Measurements from ENCODE around the gene PPP1R3C. TPM values are rescaled to one million over a fixed set of nuclear protein-coding genes. Genes with fewer than 3 reads are reported as not detected.

PPP1R3C gene
- total RNA-seq, 1 experiment from 2014 or later: 2.7 TPM

DNA sequence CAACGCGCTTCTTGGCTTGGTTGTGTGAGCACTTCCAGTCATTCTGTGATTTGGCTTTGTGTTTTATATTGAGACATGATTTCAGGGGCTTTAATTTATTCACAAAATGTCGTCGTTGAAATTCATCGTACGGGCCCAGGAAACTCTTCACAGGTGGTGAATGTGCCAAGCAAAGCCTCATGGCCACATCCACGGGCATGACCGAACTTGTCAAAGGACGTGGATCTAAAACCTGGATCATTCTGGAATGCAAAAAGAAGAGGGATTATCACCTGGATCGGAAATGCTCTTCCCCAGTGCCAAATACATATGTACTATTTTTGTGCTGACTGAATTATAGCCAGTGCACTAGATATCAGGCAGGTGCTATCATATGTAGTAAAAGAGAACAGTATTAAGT is 2.2 kb downstream of the PPP1R3C start:
- ChIA-PET POLR2A (ENCODE audit: low non-redundant PET) (no interaction called here), CTCF (no interaction called here)
- no peaks in the 10 kb centered on the region for H3K36me3 ChIP-seq (ENCODE audit: insufficient read depth, low read length, poor library complexity, severe bottlenecking)
- BruUV-seq (replicated peaks): no TSS peak
- no peak overlapping the region for H3K4me3 ChIP-seq (ENCODE audit: low read depth, low read length, poor library complexity, severe bottlenecking)
- no peak overlapping the region for H3K27ac ChIP-seq (ENCODE audit: low read depth, low read length, poor library complexity, severe bottlenecking)
- H3K27me3 ChIP-seq (replicated peaks; ENCODE audit: insufficient read depth, low read depth, low read length, poor library complexity): no peaks in the 10 kb centered on the region
- no peak for TF ChIP-seq EZH2 (IDR thresholded peaks at IDR 0.05; ENCODE audit: borderline replicate concordance, low read depth, low read length, poor library complexity, severe bottlenecking)
- no peak for TF ChIP-seq CTCF (conservative IDR thresholded peaks at IDR 0.05; ENCODE audit: low read depth, low read length)
- no peak for DNase-seq (ENCODE audit: low spot score)
- H3K9me3 ChIP-seq (ENCODE audit: low read depth, low read length, poor library complexity, severe bottlenecking): no peaks in the 10 kb centered on the region
- intact Hi-C loops (cut with micrococcal nuclease; ENCODE audit: unreplicated experiment): no loop called here
- peaks cover 7% of the 10 kb centered on the region for H3K4me1 ChIP-seq (ENCODE audit: insufficient read depth, low read length, poor library complexity, severe bottlenecking)

GRCh38 chr10:91629715-91630549 is 2.9 kb downstream of the PPP1R3C start:
- POLR2A ChIA-PET (ENCODE audit: low non-redundant PET): no interaction called here
- TF ChIP-seq EZH2 (IDR thresholded peaks at IDR 0.05; ENCODE audit: borderline replicate concordance, low read depth, low read length, poor library complexity, severe bottlenecking): no peak
- intact Hi-C loops (cut with micrococcal nuclease; ENCODE audit: unreplicated experiment): no loop called here
- Histone ChIP-seq H3K36me3 (ENCODE audit: insufficient read depth, low read length, poor library complexity, severe bottlenecking) (no peaks in the 10 kb centered on the region), H3K27ac (ENCODE audit: low read depth, low read length, poor library complexity, severe bottlenecking) (no peak overlapping the region), H3K4me1 (ENCODE audit: insufficient read depth, low read length, poor library complexity, severe bottlenecking) (peaks cover 7% of the 10 kb centered on the region), H3K4me3 (ENCODE audit: low read depth, low read length, poor library complexity, severe bottlenecking) (no peak overlapping the region), H3K9me3 (ENCODE audit: low read depth, low read length, poor library complexity, severe bottlenecking) (no peaks in the 10 kb centered on the region), H3K27me3 (replicated peaks; ENCODE audit: insufficient read depth, low read depth, low read length, poor library complexity) (no peaks in the 10 kb centered on the region)
- BruUV-seq (replicated peaks): no TSS peak
- no peak for DNase-seq (ENCODE audit: low spot score)
- CTCF ChIA-PET: no interaction called here

DNA sequence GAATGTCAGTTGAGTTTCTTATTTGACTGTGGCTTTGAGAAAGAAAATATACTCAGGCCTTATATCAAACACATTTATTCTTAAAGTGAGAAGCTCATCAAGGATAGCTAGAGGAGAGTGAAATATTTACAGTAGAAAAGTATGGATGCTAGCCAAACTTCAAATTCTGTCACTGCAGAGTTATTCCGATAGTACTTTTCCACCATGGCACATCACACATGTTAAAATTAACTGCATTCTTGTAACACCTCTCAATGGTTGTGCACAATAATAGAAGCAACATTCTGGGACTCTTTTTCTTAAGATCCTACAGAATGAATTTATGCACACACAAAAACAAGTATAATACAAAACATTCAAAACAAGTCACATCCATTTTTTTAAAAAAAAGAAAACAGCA is 4.5 kb downstream of the PPP1R3C start:
- TF ChIP-seq CTCF (conservative IDR thresholded peaks at IDR 0.05; ENCODE audit: low read depth, low read length) (no peak), EZH2 (IDR thresholded peaks at IDR 0.05; ENCODE audit: borderline replicate concordance, low read depth, low read length, poor library complexity, severe bottlenecking) (no peak)
- H3K36me3 ChIP-seq (ENCODE audit: insufficient read depth, low read length, poor library complexity, severe bottlenecking): no peaks in the 10 kb centered on the region
- H3K4me1 ChIP-seq (ENCODE audit: insufficient read depth, low read length, poor library complexity, severe bottlenecking): peaks cover 7% of the 10 kb centered on the region
- BruUV-seq (replicated peaks): no TSS peak
- H3K27ac ChIP-seq (ENCODE audit: low read depth, low read length, poor library complexity, severe bottlenecking): no peak overlapping the region
- H3K9me3 ChIP-seq (ENCODE audit: low read depth, low read length, poor library complexity, severe bottlenecking): no peaks in the 10 kb centered on the region
- H3K4me3 ChIP-seq (ENCODE audit: low read depth, low read length, poor library complexity, severe bottlenecking): no peak overlapping the region
- H3K27me3 ChIP-seq (replicated peaks; ENCODE audit: insufficient read depth, low read depth, low read length, poor library complexity): no peaks in the 10 kb centered on the region
- intact Hi-C loops (cut with micrococcal nuclease; ENCODE audit: unreplicated experiment): no loop called here
- ChIA-PET POLR2A (ENCODE audit: low non-redundant PET) (no interaction called here), CTCF (no interaction called here)
- no peak for DNase-seq (ENCODE audit: low spot score)

Measured in A673 (cell line).